ENCODE data around the gene RUNX3.

RUNX3 gene

GRCh38 chr1:24949331-24949881 lies 19.3 kb upstream of the RUNX3 start:
- no peaks in the 10 kb centered on the region for H3K27me3 ChIP-seq (ENCODE audit: control insufficient read depth, insufficient read depth, low read length)
- no peak overlapping the region for H3K9ac ChIP-seq (ENCODE audit: low read length)
- H3K4me1 ChIP-seq (ENCODE audit: control insufficient read depth, insufficient read depth, low read length) = no peaks in the 10 kb centered on the region
- H3K4me3 ChIP-seq (ENCODE audit: low read length) = no peak overlapping the region
- no peaks in the 10 kb centered on the region for H3K36me3 ChIP-seq (ENCODE audit: control insufficient read depth, insufficient read depth, low read length)
- H3K27ac ChIP-seq (ENCODE audit: low read depth, low read length) = no peak overlapping the region

DNA sequence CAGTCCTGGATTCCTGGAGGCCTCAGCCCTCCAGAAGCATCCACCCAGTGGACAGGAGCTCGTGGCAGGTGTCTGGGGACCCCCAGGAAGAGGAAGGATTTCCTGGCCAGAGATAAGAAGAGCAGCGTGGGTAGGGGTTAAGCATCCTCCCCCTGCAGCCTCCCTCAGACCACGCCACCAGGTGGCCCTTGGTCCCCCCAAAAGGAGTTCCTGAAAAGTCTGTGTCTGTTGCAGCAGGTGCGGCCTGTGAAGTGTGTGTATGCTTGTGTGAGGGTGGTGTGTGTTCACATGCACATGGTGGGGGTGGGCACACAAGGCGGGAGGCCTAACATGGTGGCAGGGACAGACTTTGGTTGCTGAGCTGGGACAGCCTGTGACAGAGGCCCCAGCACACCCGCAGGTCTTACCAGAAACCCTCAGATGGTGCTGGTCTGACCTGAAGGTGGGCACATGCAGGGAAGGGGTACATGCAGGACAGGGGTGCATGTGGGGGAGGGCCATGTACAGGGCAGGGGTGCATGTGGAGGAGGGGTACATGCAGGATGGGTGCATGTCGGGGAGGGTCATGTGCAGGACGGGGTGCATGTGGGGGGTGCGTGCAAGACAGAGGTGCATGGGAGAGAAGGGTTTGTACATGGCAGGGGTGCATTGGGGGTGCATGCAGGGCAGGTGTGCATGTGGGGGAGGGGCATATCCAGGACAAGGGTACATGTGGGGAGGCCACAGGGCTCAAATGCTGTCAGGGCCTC lies 18.2 kb upstream of the RUNX3 start:
- Histone ChIP-seq H3K4me3 (ENCODE audit: low read length) (no peak overlapping the region), H3K27me3 (ENCODE audit: control insufficient read depth, insufficient read depth, low read length) (no peaks in the 10 kb centered on the region), H3K9ac (ENCODE audit: low read length) (no peak overlapping the region), H3K4me1 (ENCODE audit: control insufficient read depth, insufficient read depth, low read length) (no peaks in the 10 kb centered on the region), H3K27ac (ENCODE audit: low read depth, low read length) (no peak overlapping the region), H3K36me3 (ENCODE audit: control insufficient read depth, insufficient read depth, low read length) (no peaks in the 10 kb centered on the region)

DNA sequence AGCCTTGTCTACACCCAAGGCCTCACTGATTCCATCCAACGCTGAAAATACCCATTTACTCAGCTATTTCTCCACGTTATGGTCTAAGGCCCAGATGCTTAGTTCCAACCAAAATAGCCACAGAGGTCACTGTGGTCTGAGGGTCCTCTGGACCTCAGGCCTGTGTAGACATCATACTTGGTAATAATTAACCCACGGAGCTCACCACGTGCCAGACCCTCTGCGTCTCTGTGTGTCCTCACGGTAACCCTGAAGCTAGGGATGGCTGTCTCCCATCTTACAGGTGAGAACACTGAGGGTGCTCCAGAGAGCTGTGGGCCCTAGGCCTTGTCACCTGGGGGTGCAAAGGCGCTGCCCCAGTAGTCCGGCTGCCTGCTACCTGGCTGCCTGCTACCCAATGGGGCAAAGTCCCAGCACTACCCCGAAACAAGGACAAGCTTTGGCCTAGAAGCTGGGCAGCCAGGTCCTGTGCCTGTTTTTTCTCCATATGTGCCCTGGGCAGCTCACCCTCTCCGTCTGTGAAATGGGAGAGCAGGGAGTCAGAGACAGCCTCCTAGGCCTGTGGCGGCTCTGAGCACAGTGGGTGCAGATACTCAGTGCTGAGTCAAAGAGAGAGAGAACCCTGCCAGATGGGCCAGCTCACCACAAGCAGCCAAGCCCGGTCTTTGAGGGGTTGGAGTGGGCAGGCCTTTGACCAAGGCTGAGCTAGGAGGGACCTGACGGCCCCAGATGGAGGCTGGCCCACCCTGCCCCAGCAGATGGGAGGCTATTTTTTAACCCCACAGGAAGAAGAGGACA lies 17.0 kb upstream of the RUNX3 start:
- no peak overlapping the region for H3K4me3 ChIP-seq (ENCODE audit: low read length)
- H3K4me1 ChIP-seq (ENCODE audit: control insufficient read depth, insufficient read depth, low read length) = no peaks in the 10 kb centered on the region
- H3K27me3 ChIP-seq (ENCODE audit: control insufficient read depth, insufficient read depth, low read length) = no peaks in the 10 kb centered on the region
- no peak overlapping the region for H3K9ac ChIP-seq (ENCODE audit: low read length)
- no peaks in the 10 kb centered on the region for H3K36me3 ChIP-seq (ENCODE audit: control insufficient read depth, insufficient read depth, low read length)
- no peak overlapping the region for H3K27ac ChIP-seq (ENCODE audit: low read depth, low read length)

GRCh38 chr1:24945354-24946326 lies 15.6 kb upstream of the RUNX3 start:
- Histone ChIP-seq H3K36me3 (ENCODE audit: control insufficient read depth, insufficient read depth, low read length) (no peaks in the 10 kb centered on the region), H3K4me1 (ENCODE audit: control insufficient read depth, insufficient read depth, low read length) (no peaks in the 10 kb centered on the region), H3K9ac (ENCODE audit: low read length) (no peak overlapping the region), H3K27ac (ENCODE audit: low read depth, low read length) (no peak overlapping the region), H3K4me3 (ENCODE audit: low read length) (no peak overlapping the region), H3K27me3 (ENCODE audit: control insufficient read depth, insufficient read depth, low read length) (no peaks in the 10 kb centered on the region)

DNA sequence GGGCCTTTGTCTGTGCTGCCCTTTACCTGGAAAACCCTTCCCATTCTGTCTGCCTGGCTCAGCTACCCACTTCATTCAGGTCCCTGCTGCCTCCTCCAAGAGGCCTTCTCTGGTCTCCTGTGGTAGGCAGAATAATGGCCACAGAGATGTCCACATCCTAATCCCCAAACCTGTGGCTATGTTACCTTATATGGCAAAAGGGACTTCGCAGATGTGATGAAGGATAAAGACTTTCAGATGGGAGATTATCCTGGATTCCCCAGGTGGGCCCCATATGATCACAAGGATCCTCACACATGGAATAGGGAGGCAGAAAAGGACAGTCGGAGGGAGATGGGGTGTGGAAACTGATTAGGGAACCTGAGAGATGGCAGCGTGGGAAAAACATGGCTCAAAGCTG lies 14.2 kb upstream of the RUNX3 start:
- H3K27me3 ChIP-seq (ENCODE audit: control insufficient read depth, insufficient read depth, low read length) = no peaks in the 10 kb centered on the region
- no peak overlapping the region for H3K4me3 ChIP-seq (ENCODE audit: low read length)
- no peaks in the 10 kb centered on the region for H3K36me3 ChIP-seq (ENCODE audit: control insufficient read depth, insufficient read depth, low read length)
- H3K4me1 ChIP-seq (ENCODE audit: control insufficient read depth, insufficient read depth, low read length) = no peaks in the 10 kb centered on the region
- no peak overlapping the region for H3K27ac ChIP-seq (ENCODE audit: low read depth, low read length)
- no peak overlapping the region for H3K9ac ChIP-seq (ENCODE audit: low read length)

- H3K36me3 ChIP-seq (ENCODE audit: control insufficient read depth, insufficient read depth, low read length) = no peaks in the 10 kb centered on the region
- H3K4me1 ChIP-seq (ENCODE audit: control insufficient read depth, insufficient read depth, low read length) = no peaks in the 10 kb centered on the region
- no peaks in the 10 kb centered on the region for H3K27me3 ChIP-seq (ENCODE audit: control insufficient read depth, insufficient read depth, low read length)
- H3K9ac ChIP-seq (ENCODE audit: low read length) = no peak overlapping the region
- no peak overlapping the region for H3K4me3 ChIP-seq (ENCODE audit: low read length)
- no peak overlapping the region for H3K27ac ChIP-seq (ENCODE audit: low read depth, low read length)
Measured at GRCh38 chr1:24942789-24943188, 12.7 kb upstream of the RUNX3 start.

- Histone ChIP-seq H3K9ac (ENCODE audit: low read length) (no peak overlapping the region), H3K36me3 (ENCODE audit: control insufficient read depth, insufficient read depth, low read length) (no peaks in the 10 kb centered on the region), H3K27me3 (ENCODE audit: control insufficient read depth, insufficient read depth, low read length) (no peaks in the 10 kb centered on the region), H3K27ac (ENCODE audit: low read depth, low read length) (no peak overlapping the region), H3K4me3 (ENCODE audit: low read length) (no peak overlapping the region), H3K4me1 (ENCODE audit: control insufficient read depth, insufficient read depth, low read length) (no peaks in the 10 kb centered on the region)
Measured at GRCh38 chr1:24941564-24941963, 11.5 kb upstream of the RUNX3 start.

DNA sequence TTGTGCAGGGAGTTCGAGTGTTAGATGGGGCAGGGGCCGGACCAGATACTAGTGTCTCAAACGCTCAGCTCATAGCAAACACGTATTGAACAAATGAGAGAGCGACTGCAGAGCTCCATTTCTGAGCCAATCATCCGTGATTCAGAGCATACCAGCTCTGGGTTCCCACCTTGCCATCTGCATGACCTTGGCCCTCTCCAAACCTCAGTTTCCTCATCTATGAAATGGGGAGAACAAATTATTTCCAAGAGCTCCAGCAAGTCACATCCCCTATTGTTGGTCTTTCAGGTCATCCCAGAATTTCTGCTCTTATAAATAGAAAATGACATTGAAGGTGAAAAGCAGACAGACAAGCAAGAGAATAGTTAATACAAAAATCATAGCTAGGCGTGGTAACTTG lies 10.2 kb upstream of the RUNX3 start:
- Histone ChIP-seq H3K27ac (ENCODE audit: low read depth, low read length) (no peak overlapping the region), H3K9ac (ENCODE audit: low read length) (no peak overlapping the region), H3K27me3 (ENCODE audit: control insufficient read depth, insufficient read depth, low read length) (no peaks in the 10 kb centered on the region), H3K4me3 (ENCODE audit: low read length) (no peak overlapping the region), H3K4me1 (ENCODE audit: control insufficient read depth, insufficient read depth, low read length) (no peaks in the 10 kb centered on the region), H3K36me3 (ENCODE audit: control insufficient read depth, insufficient read depth, low read length) (no peaks in the 10 kb centered on the region)

DNA sequence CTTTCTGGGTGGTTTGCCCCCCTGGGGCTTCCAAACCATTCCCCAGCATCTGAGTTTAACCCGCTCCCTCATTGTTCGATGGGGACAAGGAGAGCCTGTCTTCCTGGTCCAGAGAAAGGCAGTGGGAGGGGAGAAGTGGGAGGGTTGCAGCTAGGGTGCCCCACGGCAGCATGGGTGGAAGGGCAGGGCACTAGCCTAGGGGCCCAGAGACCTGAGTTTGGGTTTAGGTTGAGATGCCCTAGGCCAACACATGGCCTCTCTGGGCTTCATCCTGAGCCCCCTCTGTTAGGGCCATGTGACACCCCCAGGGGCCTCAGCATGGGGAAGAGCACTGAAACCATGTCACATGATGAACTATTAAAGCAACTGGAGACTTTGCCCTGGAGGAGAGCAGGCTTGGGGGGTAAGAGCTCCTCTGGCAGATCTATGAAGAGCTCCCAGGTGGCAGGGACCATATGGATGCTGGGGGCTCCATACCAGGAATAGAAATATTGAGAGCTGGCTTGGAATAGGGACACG lies 9.7 kb upstream of the RUNX3 start:
- no peak overlapping the region for H3K4me3 ChIP-seq (ENCODE audit: low read length)
- peaks cover 4% of the 10 kb centered on the region for H3K27me3 ChIP-seq (ENCODE audit: control insufficient read depth, insufficient read depth, low read length)
- H3K27ac ChIP-seq (ENCODE audit: low read depth, low read length) = no peak overlapping the region

GRCh38 chr1:24939040-24939674 lies 9.1 kb upstream of the RUNX3 start:
- no peak overlapping the region for H3K9ac ChIP-seq (ENCODE audit: low read length)
- no peaks in the 10 kb centered on the region for H3K36me3 ChIP-seq (ENCODE audit: control insufficient read depth, insufficient read depth, low read length)
- H3K27ac ChIP-seq (ENCODE audit: low read depth, low read length) = no peak overlapping the region
- no peak overlapping the region for H3K4me3 ChIP-seq (ENCODE audit: low read length)
- no peaks in the 10 kb centered on the region for H3K4me1 ChIP-seq (ENCODE audit: control insufficient read depth, insufficient read depth, low read length)
- peaks cover 6% of the 10 kb centered on the region for H3K27me3 ChIP-seq (ENCODE audit: control insufficient read depth, insufficient read depth, low read length)

More for the DNA sequence above, 9.7 kb upstream of the RUNX3 start:
- H3K36me3 ChIP-seq (ENCODE audit: control insufficient read depth, insufficient read depth, low read length) = no peaks in the 10 kb centered on the region
- H3K4me1 ChIP-seq (ENCODE audit: control insufficient read depth, insufficient read depth, low read length) = no peaks in the 10 kb centered on the region
- no peak overlapping the region for H3K9ac ChIP-seq (ENCODE audit: low read length)

- H3K27ac ChIP-seq (ENCODE audit: low read depth, low read length) = no peak overlapping the region
- H3K36me3 ChIP-seq (ENCODE audit: control insufficient read depth, insufficient read depth, low read length) = no peaks in the 10 kb centered on the region
- H3K4me1 ChIP-seq (ENCODE audit: control insufficient read depth, insufficient read depth, low read length) = no peaks in the 10 kb centered on the region
- H3K9ac ChIP-seq (ENCODE audit: low read length) = no peak overlapping the region
- peaks cover 12% of the 10 kb centered on the region for H3K27me3 ChIP-seq (ENCODE audit: control insufficient read depth, insufficient read depth, low read length)
- no peak overlapping the region for H3K4me3 ChIP-seq (ENCODE audit: low read length)
Measured at GRCh38 chr1:24938276-24938675, 8.2 kb upstream of the RUNX3 start.

All from rectal smooth muscle tissue (tissue), 1 donor.